Calu3 (cell line): ENCODE measurements around the gene LEF1. TPM values are rescaled to one million over a fixed set of nuclear protein-coding genes. Genes with fewer than 3 reads are reported as not detected.

Experiments
- BruUV-seq: library from RNA; stranded (reverse); fragments of 400-500 nt; replicated peaks from 2 replicates; lab custom pipeline; 2021; lab: Mats Ljungman, UMichigan
- CTCF ChIA-PET: fragments of 300-600 bp; sonication (Branson Sonifier 250); formaldehyde crosslinking; loops from one replicate; lab custom pipeline; 2022; ENCODE audit warnings: antibody characterized with exemption; lab: Charles Lee
- DNase-seq: peaks from one replicate; pipeline ENCODE4 v3.0.0; 2022
- H3K27ac Mint-ChIP-seq: one replicate; pipeline ENCODE4 v1.8.0; 2022; ENCODE audit warnings: mixed read lengths; ENCODE audit not compliant: unreplicated experiment
- H3K27me3 Mint-ChIP-seq: one replicate; pipeline ENCODE4 v1.8.0; 2022; ENCODE audit warnings: mixed read lengths; ENCODE audit not compliant: unreplicated experiment
- H3K36me3 Mint-ChIP-seq: one replicate; pipeline ENCODE4 v1.8.0; 2022; ENCODE audit warnings: mild to moderate bottlenecking, moderate library complexity, mixed read lengths; ENCODE audit not compliant: insufficient read depth, unreplicated experiment
- H3K4me1 Mint-ChIP-seq: one replicate; pipeline ENCODE4 v1.8.0; 2022; ENCODE audit warnings: mild to moderate bottlenecking, low read depth, mixed read lengths; ENCODE audit not compliant: unreplicated experiment
- H3K4me3 Mint-ChIP-seq: one replicate; pipeline ENCODE4 v1.8.0; 2022; ENCODE audit warnings: mild to moderate bottlenecking, low read depth, moderate library complexity, mixed read lengths; ENCODE audit not compliant: unreplicated experiment
- H3K9me3 Mint-ChIP-seq: one replicate; pipeline ENCODE4 v1.8.0; 2022; ENCODE audit warnings: low read depth, mixed read lengths; ENCODE audit not compliant: unreplicated experiment
- intact Hi-C: fragments of 100-400 bp; cut with micrococcal nuclease; formaldehyde crosslinking; loops from one replicate; pipeline ENCODE4 v1.10.0; 2022; ENCODE audit not compliant: unreplicated experiment
- total RNA-seq: library from RNA; stranded (reverse); gene quantifications from 2 replicates; pipeline ENCODE4 v1.2.3, GENCODE V29; 2022
- TF ChIP-seq, protein P1 (sequence below): fragments of 200-600 bp; IDR thresholded peaks from one replicate; pipeline ENCODE4 v1.8.0; 2022; ENCODE audit warnings: antibody characterized with exemption; ENCODE audit not compliant: unreplicated experiment

LEF1 gene
- total RNA-seq, 1 experiment from 2014 or later = not detected

- DNase-seq = peak; percentile 3
- no peak overlapping the region for H3K4me3 Mint-ChIP-seq
- CTCF ChIA-PET = no interaction called here
- TF ChIP-seq, protein P1, sequence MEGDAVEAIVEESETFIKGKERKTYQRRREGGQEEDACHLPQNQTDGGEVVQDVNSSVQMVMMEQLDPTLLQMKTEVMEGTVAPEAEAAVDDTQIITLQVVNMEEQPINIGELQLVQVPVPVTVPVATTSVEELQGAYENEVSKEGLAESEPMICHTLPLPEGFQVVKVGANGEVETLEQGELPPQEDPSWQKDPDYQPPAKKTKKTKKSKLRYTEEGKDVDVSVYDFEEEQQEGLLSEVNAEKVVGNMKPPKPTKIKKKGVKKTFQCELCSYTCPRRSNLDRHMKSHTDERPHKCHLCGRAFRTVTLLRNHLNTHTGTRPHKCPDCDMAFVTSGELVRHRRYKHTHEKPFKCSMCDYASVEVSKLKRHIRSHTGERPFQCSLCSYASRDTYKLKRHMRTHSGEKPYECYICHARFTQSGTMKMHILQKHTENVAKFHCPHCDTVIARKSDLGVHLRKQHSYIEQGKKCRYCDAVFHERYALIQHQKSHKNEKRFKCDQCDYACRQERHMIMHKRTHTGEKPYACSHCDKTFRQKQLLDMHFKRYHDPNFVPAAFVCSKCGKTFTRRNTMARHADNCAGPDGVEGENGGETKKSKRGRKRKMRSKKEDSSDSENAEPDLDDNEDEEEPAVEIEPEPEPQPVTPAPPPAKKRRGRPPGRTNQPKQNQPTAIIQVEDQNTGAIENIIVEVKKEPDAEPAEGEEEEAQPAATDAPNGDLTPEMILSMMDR = no peak
- H3K4me1 Mint-ChIP-seq = peaks cover 10% of the 10 kb centered on the region
- no TSS peak for BruUV-seq
- H3K27me3 Mint-ChIP-seq = no peaks in the 10 kb centered on the region
- H3K27ac Mint-ChIP-seq = no peak overlapping the region
- intact Hi-C loops = no loop called here
- no peaks in the 10 kb centered on the region for H3K9me3 Mint-ChIP-seq
- no peaks in the 10 kb centered on the region for H3K36me3 Mint-ChIP-seq
Observed at GRCh38 chr4:108072300-108072699, 96.4 kb downstream of the LEF1 start.

GRCh38 chr4:108070775-108071174 lies 98.0 kb downstream of the LEF1 start:
- H3K4me3 Mint-ChIP-seq = no peak overlapping the region
- TF ChIP-seq, protein P1 = no peak
- BruUV-seq = no TSS peak
- CTCF ChIA-PET = no interaction called here
- H3K9me3 Mint-ChIP-seq = no peaks in the 10 kb centered on the region
- H3K4me1 Mint-ChIP-seq = peaks cover 10% of the 10 kb centered on the region
- intact Hi-C loops = no loop called here
- H3K27me3 Mint-ChIP-seq = no peaks in the 10 kb centered on the region
- H3K27ac Mint-ChIP-seq = no peak overlapping the region
- DNase-seq = no peak
- H3K36me3 Mint-ChIP-seq = no peaks in the 10 kb centered on the region

GRCh38 chr4:108068442-108068841 lies 100.3 kb downstream of the LEF1 start:
- Mint-ChIP-seq H3K4me3 (no peak overlapping the region), H3K4me1 (peaks cover 10% of the 10 kb centered on the region), H3K27ac (no peak overlapping the region), H3K27me3 (no peaks in the 10 kb centered on the region), H3K36me3 (no peaks in the 10 kb centered on the region), H3K9me3 (no peaks in the 10 kb centered on the region)
- intact Hi-C loops = no loop called here
- CTCF ChIA-PET = no interaction called here
- DNase-seq = no peak
- BruUV-seq = no TSS peak
- TF ChIP-seq, protein P1 = no peak

DNA sequence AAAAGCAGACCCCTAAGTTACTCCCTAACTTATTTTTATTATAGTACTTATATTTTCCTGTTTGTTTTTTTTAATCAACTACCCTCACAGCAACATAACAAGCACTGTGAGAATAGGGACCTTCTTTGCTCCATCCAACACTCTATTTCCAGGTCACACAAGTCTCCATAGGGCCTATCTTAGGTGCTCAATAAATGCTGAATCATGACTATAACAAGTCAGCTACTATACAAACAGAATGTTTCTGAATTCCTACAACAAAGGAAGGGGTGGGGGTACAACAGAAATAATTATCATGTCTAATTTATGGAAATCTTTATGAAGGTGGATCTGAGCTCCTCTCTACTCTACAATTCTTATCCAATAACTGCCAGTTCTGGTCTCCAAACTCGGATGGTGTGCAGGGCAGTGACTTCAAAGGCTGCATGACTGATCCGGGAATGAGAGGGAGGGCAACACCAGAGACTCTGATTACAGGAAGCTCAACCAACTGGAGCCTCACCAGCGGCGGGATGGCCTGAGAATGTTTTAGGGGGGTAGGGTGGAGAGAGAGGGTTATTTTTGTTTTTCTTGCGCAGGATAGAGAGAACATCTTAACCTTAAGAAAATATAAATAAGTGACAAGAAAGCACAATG lies 107.9 kb downstream of the LEF1 start:
- H3K4me3 Mint-ChIP-seq = no peak overlapping the region
- CTCF ChIA-PET = no interaction called here
- H3K9me3 Mint-ChIP-seq = no peaks in the 10 kb centered on the region
- no peak overlapping the region for H3K27ac Mint-ChIP-seq
- DNase-seq = no peak
- intact Hi-C loops = loop anchor here (1.0 kb wide), 1 partner anchor 432 kb away; no protein-coding TSS in a partner anchor
- BruUV-seq = no TSS peak
- peaks cover 8% of the 10 kb centered on the region for H3K4me1 Mint-ChIP-seq
- TF ChIP-seq, protein P1 = no peak
- no peaks in the 10 kb centered on the region for H3K36me3 Mint-ChIP-seq
- H3K27me3 Mint-ChIP-seq = no peaks in the 10 kb centered on the region
